GM18951 (cell line): Measurements from ENCODE around the gene ABCB11.

ENCODE experiments used
- POLR2A ChIP-seq: IDR thresholded peaks from 4 replicates; pipeline ENCODE4 v1.6.1; 2011; ENCODE audit warnings: mild to moderate bottlenecking; ENCODE audit not compliant: insufficient read length, insufficient read depth; ENCODE audit errors: extremely low read depth
- in situ Hi-C: fragments of 300-500 bp; cut with MboI; formaldehyde crosslinking; loops from one replicate; pipeline ENCODE4 v1.12.0; 2022; ENCODE audit warnings: low sequenced_read_pairs, mixed read lengths, inconsistent platforms; ENCODE audit not compliant: unreplicated experiment

The ABCB11 gene

DNA sequence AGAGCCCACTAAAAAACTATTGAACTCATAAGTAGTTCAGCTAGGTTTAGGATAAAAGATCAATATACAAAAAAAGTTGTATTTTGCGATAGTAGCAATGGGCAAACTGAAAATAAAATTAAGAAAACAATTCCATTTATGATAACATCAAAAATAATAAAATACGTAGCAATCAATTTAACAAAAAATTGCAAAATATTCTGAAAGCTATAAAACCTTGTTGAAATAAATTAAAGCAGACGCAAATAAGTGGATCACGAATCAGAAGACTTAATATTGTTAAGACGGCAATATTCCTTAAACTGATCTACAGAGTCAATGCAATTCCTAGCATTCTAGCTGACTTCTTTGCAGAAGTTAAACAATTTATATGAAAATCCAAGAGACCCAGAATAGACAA lies 24.5 kb downstream of the ABCB11 start:
- no peak for TF ChIP-seq POLR2A
- in situ Hi-C loops = no loop called here

DNA sequence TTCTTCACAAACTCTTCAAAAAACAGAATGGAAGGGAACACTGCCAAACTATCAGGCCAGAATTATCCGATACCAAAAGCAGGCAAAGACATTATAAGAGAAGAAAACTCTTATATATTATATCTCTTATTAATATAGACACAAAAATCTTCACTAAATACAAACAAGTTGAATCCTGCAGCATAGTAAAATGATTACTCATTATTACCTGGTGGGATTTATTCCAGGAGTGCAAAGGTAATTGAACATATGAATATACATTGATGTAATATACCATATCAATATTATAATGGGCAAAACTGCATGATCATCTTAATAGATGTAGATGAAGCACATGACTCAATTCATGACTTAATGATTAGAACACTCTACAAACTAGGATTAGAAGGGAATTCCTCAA lies 25.1 kb downstream of the ABCB11 start:
- no peak for TF ChIP-seq POLR2A
- in situ Hi-C loops = no loop called here

DNA sequence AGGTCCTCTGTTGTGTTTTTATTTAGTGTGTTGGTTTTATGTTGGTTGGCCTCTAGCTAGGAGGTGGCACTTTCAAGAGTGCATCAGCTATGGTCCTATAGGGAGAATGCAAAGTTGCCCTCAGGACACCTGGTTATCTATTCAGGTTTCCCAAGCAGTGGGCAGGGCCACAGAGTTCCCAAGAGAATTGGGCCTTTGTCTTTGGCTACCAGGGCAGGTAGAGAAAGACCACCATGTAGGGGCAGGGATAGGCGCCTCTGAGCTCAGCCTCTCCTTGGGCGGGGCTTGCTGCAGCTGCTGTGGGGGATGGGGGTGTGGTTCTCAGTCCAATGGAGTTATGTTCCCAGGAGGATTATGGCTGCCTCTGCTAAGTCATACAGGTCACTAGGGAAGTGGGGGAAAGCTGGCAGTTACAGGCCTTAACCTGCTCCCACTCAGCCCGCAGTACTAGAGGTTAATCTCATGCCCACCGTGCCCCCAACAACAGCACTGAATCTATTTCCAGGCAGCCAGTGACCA lies 26.0 kb downstream of the ABCB11 start:
- in situ Hi-C loops = no loop called here
- no peak for TF ChIP-seq POLR2A

DNA sequence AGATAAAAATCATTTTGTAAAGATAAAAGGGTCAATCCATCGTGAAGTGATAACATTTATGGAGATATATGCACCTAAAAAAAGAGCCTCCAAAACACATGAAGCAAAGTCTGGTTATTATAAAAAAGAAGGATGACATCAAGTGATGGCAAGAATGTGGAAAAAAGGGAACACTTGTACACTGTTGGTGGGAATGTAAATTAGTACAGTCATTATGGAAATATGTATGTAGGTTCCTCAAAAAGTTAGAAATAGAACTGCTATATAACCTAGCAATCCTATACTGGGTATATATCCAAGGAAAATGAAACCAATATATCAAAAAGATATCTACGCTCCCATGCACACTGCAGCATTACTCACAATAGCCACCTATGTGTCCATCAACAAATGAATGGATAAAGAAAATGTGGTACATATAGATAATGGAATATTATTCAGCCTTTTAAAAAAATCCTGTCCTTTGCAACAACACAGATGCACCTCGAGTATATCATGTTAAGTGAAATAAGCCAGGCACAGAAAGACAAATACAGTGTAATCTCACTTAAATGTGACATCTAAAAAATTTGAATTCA lies 28.9 kb downstream of the ABCB11 start:
- in situ Hi-C loops = no loop called here
- no peak for TF ChIP-seq POLR2A

DNA sequence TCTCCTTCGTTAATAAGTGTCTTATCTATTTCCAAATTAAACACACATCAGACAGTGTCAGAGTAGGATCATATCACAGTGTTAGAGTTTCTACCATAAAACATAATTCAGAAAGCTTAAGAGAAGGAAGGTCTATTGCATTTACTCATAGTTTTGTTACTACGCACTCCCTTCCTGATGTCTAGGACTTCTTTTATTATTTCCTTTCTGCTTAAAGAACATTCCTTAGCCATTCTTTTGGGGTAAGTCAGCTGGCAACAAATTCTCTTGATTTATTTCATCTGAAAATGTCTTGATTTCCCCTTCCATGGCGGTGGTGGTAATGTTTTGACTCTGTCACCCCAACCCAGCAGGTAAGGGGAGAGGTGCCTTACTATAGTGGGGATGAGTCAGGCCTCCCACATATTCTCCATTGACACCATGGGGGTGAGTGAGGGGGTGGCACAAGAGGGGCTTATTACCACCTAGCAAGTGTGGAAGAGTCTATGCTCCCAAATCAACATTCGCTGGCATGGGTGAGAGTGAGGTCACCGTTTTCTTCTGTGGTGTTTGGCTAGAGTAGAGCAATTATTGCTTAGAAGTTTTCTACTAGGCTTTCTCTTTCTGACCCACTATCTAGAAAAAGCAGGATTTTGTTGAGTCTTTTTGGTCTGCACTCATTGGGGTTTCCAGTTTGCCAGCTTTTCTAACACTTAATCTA lies 29.9 kb downstream of the ABCB11 start:
- no peak for TF ChIP-seq POLR2A

DNA sequence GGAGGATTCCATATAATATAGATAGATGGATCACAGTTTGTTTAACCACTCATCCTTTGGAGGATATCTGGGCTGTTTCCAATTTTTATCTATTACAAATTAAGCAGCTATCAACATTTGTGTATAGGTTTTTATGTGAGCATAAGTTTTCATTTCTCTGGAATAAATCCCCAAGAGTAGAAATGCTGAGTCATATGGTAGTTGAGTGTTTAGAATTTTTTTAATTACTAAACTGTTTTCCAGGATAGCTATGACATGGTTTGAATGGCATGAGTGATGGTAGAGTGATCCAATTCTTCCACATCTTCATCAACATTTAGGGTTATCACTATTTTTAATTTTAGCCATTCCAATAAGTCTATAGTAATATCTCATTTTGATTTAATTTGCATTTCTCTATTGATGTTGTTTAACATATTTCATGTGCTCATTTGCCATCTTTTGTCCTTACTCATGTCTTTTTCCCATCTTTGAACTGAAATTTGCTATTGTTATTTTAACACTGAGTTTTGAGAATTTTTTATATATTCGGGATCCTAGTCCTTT lies 31.4 kb downstream of the ABCB11 start:
- no peak for TF ChIP-seq POLR2A

More for the DNA sequence above, 29.9 kb downstream of the ABCB11 start:
- in situ Hi-C loops = no loop called here

DNA sequence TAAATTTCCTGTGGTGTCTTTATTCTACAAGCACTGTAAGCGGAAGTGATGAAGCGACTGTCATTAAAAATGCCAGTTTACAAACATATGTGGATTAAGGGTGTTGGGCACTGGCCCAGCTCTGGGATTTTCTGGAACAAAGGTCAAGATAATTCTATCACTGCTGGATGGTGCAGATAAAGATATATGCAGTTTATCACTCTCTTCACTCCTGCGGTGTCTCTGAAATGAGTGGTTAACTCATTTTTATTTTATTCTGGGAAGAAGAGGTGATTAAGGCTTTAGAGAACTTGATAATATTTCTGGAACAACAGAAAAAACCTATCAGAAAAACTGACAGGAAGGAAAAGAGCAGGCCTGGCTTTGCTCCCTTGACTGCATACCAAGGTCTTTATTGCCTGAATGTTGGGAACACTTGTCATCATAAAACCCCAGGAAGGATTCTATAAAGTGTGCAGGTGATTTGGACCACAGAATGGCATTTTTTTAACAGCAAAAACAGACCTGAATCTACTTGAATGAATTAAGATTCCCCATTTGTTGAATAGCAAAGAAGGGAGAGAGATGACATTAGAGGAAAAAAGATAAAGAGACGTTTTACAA lies 32.4 kb downstream of the ABCB11 start:
- TF ChIP-seq POLR2A = no peak
- in situ Hi-C loops = no loop called here

More for the DNA sequence above, 31.4 kb downstream of the ABCB11 start:
- in situ Hi-C loops = no loop called here

DNA sequence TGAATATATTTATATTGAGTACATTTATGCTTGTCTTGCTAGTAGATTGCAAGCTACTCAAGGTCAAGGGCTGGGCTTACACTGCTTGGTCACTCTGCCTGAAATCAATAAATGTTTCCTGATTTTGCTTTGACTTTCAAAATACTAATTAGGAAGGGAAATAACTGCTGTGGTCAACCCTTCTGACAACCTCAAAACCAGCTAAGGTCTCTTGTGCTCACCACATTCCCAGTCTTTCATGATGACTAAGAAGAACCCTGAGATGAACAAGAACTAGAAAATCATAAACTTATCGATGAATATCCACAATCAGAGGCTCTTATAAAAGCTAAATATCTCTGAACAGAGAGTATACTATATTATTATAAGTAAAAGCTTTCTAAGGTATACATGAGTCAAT lies 33.3 kb downstream of the ABCB11 start:
- no peak for TF ChIP-seq POLR2A
- in situ Hi-C loops = no loop called here

DNA sequence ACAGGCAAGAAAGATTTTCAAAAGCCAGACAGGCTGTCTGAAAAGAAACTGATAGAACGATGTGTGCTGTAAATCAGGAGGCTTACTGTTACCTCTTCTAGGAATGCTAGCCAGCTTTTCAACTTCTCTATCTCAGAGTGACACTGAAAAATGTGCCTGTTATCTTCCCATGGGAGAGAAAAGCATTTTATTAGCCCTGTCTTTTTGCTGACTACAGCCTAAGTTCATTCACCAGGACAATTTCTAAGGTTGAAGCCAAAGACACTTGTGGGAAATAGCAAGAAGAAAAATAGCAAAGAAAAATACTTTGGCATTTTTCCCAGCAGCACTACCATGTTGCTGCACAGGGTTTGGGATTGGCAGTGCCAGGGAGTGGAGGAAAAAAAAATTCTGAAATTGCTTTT lies 34.0 kb downstream of the ABCB11 start:
- TF ChIP-seq POLR2A = no peak
- in situ Hi-C loops = no loop called here

DNA sequence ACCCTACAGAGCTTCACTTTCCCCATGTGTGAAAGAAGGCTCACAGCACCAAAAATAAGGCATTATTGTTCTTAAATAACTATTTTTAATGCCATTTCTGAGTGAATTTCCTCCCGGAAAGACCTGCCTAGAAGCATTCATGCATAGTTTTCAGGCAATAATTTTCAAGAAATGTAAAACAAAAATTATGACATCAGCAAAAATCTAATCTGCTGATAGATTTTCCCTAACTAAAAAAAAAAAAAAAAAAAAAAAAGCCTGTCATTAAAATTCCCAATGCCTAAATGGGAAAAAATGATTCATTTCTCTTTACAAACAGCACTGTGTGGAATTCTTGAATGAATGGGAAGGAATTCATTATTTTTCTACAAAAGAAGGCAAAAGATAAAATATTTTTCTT lies 35.4 kb downstream of the ABCB11 start:
- TF ChIP-seq POLR2A = no peak
- in situ Hi-C loops = no loop called here

DNA sequence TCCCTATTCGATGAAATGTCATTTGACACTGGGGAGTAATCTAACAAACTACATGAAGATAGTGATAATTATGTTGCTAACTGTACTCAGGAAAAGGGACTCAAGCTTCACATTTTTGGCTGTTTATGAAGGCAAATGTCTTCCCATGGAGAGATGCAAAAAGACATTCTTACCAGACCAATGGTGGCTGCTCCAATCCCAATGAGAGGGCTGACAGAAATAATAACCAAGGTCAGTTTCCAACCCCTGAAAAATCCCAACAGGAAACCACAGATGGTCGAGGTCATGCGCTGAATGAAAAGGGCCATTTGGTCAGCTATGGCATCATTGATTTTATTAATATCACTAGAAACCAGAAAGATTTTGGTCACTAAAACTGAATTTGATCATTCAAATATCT lies 37.6 kb downstream of the ABCB11 start:
- TF ChIP-seq POLR2A = no peak
- in situ Hi-C loops = no loop called here

DNA sequence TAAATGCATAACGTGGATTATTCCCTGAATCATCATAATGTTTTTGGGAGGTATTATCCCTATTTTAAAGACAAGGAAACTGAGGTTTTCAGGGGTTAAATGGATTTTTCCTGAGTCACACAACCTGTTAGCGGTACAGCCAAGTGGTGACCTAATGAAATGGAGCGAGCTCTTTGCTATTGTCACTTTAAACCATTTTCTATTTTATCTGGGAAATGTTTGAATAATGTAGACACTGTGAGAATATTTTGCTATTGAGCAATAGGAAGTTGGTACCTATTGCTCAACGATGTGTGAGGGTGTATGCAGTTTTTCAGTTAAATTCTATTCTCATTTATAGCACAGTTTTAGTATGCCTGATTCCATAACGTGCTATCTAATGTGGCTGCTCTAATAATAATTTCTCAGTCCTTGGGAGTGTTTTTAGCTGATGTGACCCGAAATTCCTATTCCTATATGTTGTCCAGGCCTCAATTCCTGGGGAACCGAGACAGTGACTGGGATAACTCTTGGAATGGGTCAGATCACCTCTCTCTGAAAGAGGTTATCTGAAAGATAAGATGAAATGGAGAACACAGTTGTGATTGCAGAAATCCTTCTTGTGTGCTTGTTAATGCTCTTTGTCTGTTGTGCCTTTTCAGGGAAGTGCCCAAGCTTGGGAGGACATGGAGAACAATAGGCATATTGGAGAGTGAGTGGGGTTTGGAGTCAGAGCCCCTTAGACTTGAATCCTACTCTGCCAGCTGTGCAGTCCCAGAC lies 38.4 kb downstream of the ABCB11 start:
- no peak for TF ChIP-seq POLR2A
- in situ Hi-C loops = no loop called here

DNA sequence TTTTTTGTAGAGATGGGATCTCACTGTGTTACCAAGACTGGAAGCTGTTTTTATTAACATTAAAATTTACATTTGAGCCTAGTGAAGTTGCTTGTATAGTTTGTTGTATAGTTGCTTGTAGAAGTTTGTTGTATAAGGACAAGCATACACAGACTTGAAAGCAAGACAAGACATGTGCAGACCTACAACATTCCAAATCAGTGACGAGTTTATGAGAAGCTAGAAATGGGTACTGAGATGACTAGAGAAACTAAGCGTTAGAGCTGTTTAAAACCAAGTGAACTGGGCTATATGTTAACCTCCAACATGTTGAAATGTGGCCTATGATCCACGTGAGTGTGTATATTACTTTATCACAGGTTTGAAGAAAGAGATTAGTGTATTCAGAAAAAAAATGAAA lies 39.1 kb downstream of the ABCB11 start:
- no peak for TF ChIP-seq POLR2A
- in situ Hi-C loops = no loop called here
